OCI-LY1 (cell line): Measurements from ENCODE around the gene SLC12A7.
"Not testable (repeated sequence)": the region's sequence is repeated elsewhere in the genome, so short reads cannot be mapped to it uniquely, and the experiment has no call there.

Source experiments
- H2AFZ ChIP-seq: fragments of 200-600 bp; sonication (generic), shearing (Covaris generic); 2 replicates; pipeline ENCODE4 v1.6.0; 2014; ENCODE audit warnings: antibody characterized with exemption, mild to moderate bottlenecking, low read length
- H3F3A ChIP-seq: fragments of 200-600 bp; sonication (generic), shearing (Covaris generic); 2 replicates; pipeline ENCODE4 v1.6.0; 2014; ENCODE audit warnings: mild to moderate bottlenecking, antibody characterized with exemption, low read length, moderate library complexity; ENCODE audit not compliant: insufficient read depth
- H3K27ac ChIP-seq: fragments of 200-600 bp; sonication (generic); 2 replicates; pipeline ENCODE4 v1.5.1; 2014; ENCODE audit warnings: low read length, mixed run types, mild to moderate bottlenecking, low read depth; ENCODE audit not compliant: poor library complexity, severe bottlenecking
- H3K27me3 ChIP-seq: fragments of 200-600 bp; sonication (generic); 2 replicates; pipeline ENCODE4 v1.6.0; 2014; ENCODE audit warnings: antibody characterized with exemption, mild to moderate bottlenecking, low read length, moderate library complexity; ENCODE audit not compliant: insufficient read depth
- H3K36me3 ChIP-seq: fragments of 200-600 bp; sonication (generic); 2 replicates; pipeline ENCODE4 v1.6.1; 2014; ENCODE audit warnings: mild to moderate bottlenecking, antibody characterized with exemption, low read length, moderate library complexity, mixed read lengths; ENCODE audit not compliant: insufficient read depth
- H3K4me1 ChIP-seq: fragments of 200-600 bp; sonication (generic); 2 replicates; pipeline ENCODE4 v1.5.1; 2014; ENCODE audit warnings: mild to moderate bottlenecking, low read length, moderate library complexity; ENCODE audit not compliant: insufficient read depth, severe bottlenecking
- H3K4me2 ChIP-seq: fragments of 200-600 bp; sonication (generic), shearing (Covaris generic); 2 replicates; pipeline ENCODE4 v1.6.1; 2014; ENCODE audit warnings: low read length
- H3K4me3 ChIP-seq: fragments of 200-600 bp; sonication (generic); 2 replicates; pipeline ENCODE4 v1.5.1; 2014; ENCODE audit warnings: low read length, low read depth, mild to moderate bottlenecking, mixed read lengths; ENCODE audit not compliant: poor library complexity, severe bottlenecking
- H3K79me2 ChIP-seq: fragments of 200-600 bp; shearing (Covaris generic); 2 replicates; pipeline ENCODE4 v1.6.1; 2016; ENCODE audit warnings: mixed run types, low read length, mixed read lengths; ENCODE audit not compliant: insufficient read depth
- H3K9ac ChIP-seq: fragments of 200-600 bp; sonication (generic), shearing (Covaris generic); 2 replicates; pipeline ENCODE4 v1.6.1; 2014; ENCODE audit warnings: mild to moderate bottlenecking, low read length, mixed read lengths
- H3K9me2 ChIP-seq: fragments of 200-600 bp; sonication (generic), shearing (Covaris generic); 2 replicates; pipeline ENCODE4 v1.6.1; 2014; ENCODE audit warnings: low read depth, mild to moderate bottlenecking, low read length, mixed read lengths
- H3K9me3 ChIP-seq: fragments of 200-600 bp; shearing (Covaris generic); 2 replicates; pipeline ENCODE4 v1.6.1; 2014; ENCODE audit warnings: low read length, mixed read lengths
- H4K20me1 ChIP-seq: fragments of 200-600 bp; sonication (generic), shearing (Covaris generic); 2 replicates; pipeline ENCODE4 v1.6.0; 2016; ENCODE audit warnings: mild to moderate bottlenecking, low read length; ENCODE audit not compliant: insufficient read depth
- CTCF ChIP-seq: fragments of 200-600 bp; sonication (generic), shearing (Covaris generic); IDR thresholded peaks from 2 replicates; pipeline ENCODE4 v1.5.1; 2017; ENCODE audit warnings: mild to moderate bottlenecking, antibody characterized with exemption, low read length, moderate library complexity, mixed read lengths
- EZH2 ChIP-seq: fragments of 200-600 bp; sonication (generic), shearing (Covaris generic); IDR thresholded peaks from 2 replicates; pipeline ENCODE4 v1.8.0; 2017; ENCODE audit warnings: borderline replicate concordance, mixed run types, mild to moderate bottlenecking, antibody characterized with exemption, low read length, moderate library complexity, mixed read lengths

The SLC12A7 gene

GRCh38 chr5:1129711-1130055 lies 17.8 kb upstream of the SLC12A7 start:
- Histone ChIP-seq H3K9me2 (no peaks in the 10 kb centered on the region), H4K20me1 (no peaks in the 10 kb centered on the region), H3K79me2 (no peaks in the 10 kb centered on the region), H3F3A (no peaks in the 10 kb centered on the region), H2AFZ (no peak overlapping the region), H3K36me3 (no peaks in the 10 kb centered on the region), H3K27me3 (0 out of 2 replicates have a peak, but pooled peaks cover 5% of the 10 kb centered on the region), H3K4me3 (no peak overlapping the region), H3K4me1 (no peaks in the 10 kb centered on the region), H3K9me3 (no peaks in the 10 kb centered on the region), H3K4me2 (no peak overlapping the region), H3K9ac (no peak overlapping the region), H3K27ac (no peak overlapping the region)
- TF ChIP-seq CTCF: no peak
- TF ChIP-seq EZH2: no peak

- no peaks in the 10 kb centered on the region for H3K36me3 ChIP-seq
- H3K4me2 ChIP-seq: no peak overlapping the region
- H3K27ac ChIP-seq: no peak overlapping the region
- H3K4me1 ChIP-seq: no peaks in the 10 kb centered on the region
- no peak overlapping the region for H3K9ac ChIP-seq
- no peaks in the 10 kb centered on the region for H3K9me3 ChIP-seq
- no peaks in the 10 kb centered on the region for H4K20me1 ChIP-seq
- H3K4me3 ChIP-seq: no peak overlapping the region
- H3K9me2 ChIP-seq: no peaks in the 10 kb centered on the region
- H3K79me2 ChIP-seq: no peaks in the 10 kb centered on the region
- H3F3A ChIP-seq: no peaks in the 10 kb centered on the region
- TF ChIP-seq CTCF (no peak), EZH2 (no peak)
- H2AFZ ChIP-seq: no peak overlapping the region
- 0 out of 2 replicates have a peak, but pooled peaks cover 5% of the 10 kb centered on the region for H3K27me3 ChIP-seq
These were observed 17.3 kb upstream of the SLC12A7 start for GRCh38 chr5:1128977-1129710.

- Histone ChIP-seq H3K9ac (no peak overlapping the region), H3K4me1 (no peaks in the 10 kb centered on the region), H4K20me1 (no peaks in the 10 kb centered on the region), H2AFZ (no peak overlapping the region), H3K4me3 (no peak overlapping the region), H3F3A (no peaks in the 10 kb centered on the region), H3K9me3 (no peaks in the 10 kb centered on the region), H3K36me3 (no peaks in the 10 kb centered on the region), H3K27me3 (0 out of 2 replicates have a peak, but pooled peaks cover 5% of the 10 kb centered on the region), H3K9me2 (no peaks in the 10 kb centered on the region), H3K4me2 (no peak overlapping the region), H3K79me2 (no peaks in the 10 kb centered on the region), H3K27ac (no peak overlapping the region)
- TF ChIP-seq CTCF: no peak
- no peak for TF ChIP-seq EZH2
These were observed 16.3 kb upstream of the SLC12A7 start for GRCh38 chr5:1127959-1128785.

GRCh38 chr5:1125695-1126094 lies 13.8 kb upstream of the SLC12A7 start:
- not testable (repeated sequence) for H3F3A ChIP-seq, H3K79me2 ChIP-seq, H3K9me2 ChIP-seq, H4K20me1 ChIP-seq, H3K4me3 ChIP-seq, H3K27ac ChIP-seq, H2AFZ ChIP-seq, H3K4me2 ChIP-seq, H3K4me1 ChIP-seq, H3K9ac ChIP-seq, H3K9me3 ChIP-seq, H3K36me3 ChIP-seq
- H3K27me3 ChIP-seq: peaks cover 12% of the 10 kb centered on the region; the same call in 1 of the 2 replicates
